Hepatocyte (in vitro differentiated cells): ENCODE results near the gene CD34. TPM values are rescaled to one million over a fixed set of nuclear protein-coding genes. Genes with fewer than 3 reads are reported as not detected.

ENCODE experiments used
- DNase-seq: peaks from one replicate; pipeline ENCODE4 v3.0.0-alpha.2; 2016; ENCODE audit warnings: low spot score
- H2AFZ ChIP-seq: fragments of 200-600 bp; sonication (generic); 2 replicates; pipeline ENCODE4 v1.6.0; 2016; ENCODE audit warnings: antibody characterized with exemption, mild to moderate bottlenecking
- H3K27ac ChIP-seq: fragments of 200-600 bp; sonication (generic); 2 replicates; pipeline ENCODE4 v1.5.1; 2016; ENCODE audit warnings: mild to moderate bottlenecking
- H3K27me3 ChIP-seq: fragments of 200-600 bp; sonication (generic); 2 replicates; pipeline ENCODE4 v1.6.1; 2016
- H3K36me3 ChIP-seq: fragments of 200-600 bp; sonication (generic); replicated peaks from 2 replicates; pipeline ENCODE4 v1.5.1; 2016; ENCODE audit warnings: low read depth; ENCODE audit not compliant: insufficient read depth
- H3K4me1 ChIP-seq: fragments of 200-600 bp; sonication (generic); 2 replicates; pipeline ENCODE4 v1.5.1; 2016; ENCODE audit warnings: mild to moderate bottlenecking, moderate library complexity; ENCODE audit not compliant: insufficient read depth
- H3K4me2 ChIP-seq: fragments of 200-600 bp; sonication (generic); 2 replicates; pipeline ENCODE4 v1.6.0; 2016
- H3K4me3 ChIP-seq: fragments of 200-600 bp; sonication (generic); 2 replicates; pipeline ENCODE4 v1.5.1; 2016; ENCODE audit warnings: mild to moderate bottlenecking
- H3K79me2 ChIP-seq: fragments of 200-600 bp; sonication (generic); 2 replicates; pipeline ENCODE4 v1.6.0; 2017; ENCODE audit warnings: mild to moderate bottlenecking
- H3K9me2 ChIP-seq: fragments of 200-600 bp; sonication (generic); replicated peaks from 2 replicates; pipeline ENCODE4 v1.6.0; 2017; ENCODE audit warnings: mild to moderate bottlenecking; ENCODE audit not compliant: insufficient read depth
- H3K9me3 ChIP-seq: fragments of 200-600 bp; sonication (generic); 2 replicates; pipeline ENCODE4 v1.5.1; 2016; ENCODE audit warnings: low read depth, mild to moderate bottlenecking
- H4K20me1 ChIP-seq: fragments of 200-600 bp; sonication (generic); 2 replicates; pipeline ENCODE4 v1.6.0; 2016; ENCODE audit warnings: mild to moderate bottlenecking; ENCODE audit not compliant: insufficient read depth, poor library complexity, severe bottlenecking
- EZH2 ChIP-seq: fragments of 200-600 bp; sonication (generic); IDR thresholded peaks from 2 replicates; pipeline ENCODE4 v1.6.1; 2016; ENCODE audit warnings: antibody characterized with exemption, mild to moderate bottlenecking, borderline replicate concordance
- EZH2phosphoT487 ChIP-seq: fragments of 200-600 bp; sonication (generic); IDR thresholded peaks from one replicate; pipeline ENCODE4 v1.6.1; 2018; ENCODE audit warnings: antibody characterized with exemption, mild to moderate bottlenecking, low read depth, moderate library complexity; ENCODE audit not compliant: unreplicated experiment, severe bottlenecking
- WGBS: methylation state at CpG from one replicate; pipeline ENCODE4 v1.1.6; 2016; ENCODE audit warnings: low lambda C conversion rate; ENCODE audit errors: missing lambda C conversion rate; 5-methylcytosine and 5-hydroxymethylcytosine counted together
- polyA plus RNA-seq: library from polyadenylated mRNA; unstranded; fragments of >200 nt; fragmentation: Nextera tagmentation; extraction: Ambion mirVana; gene quantifications from 2 replicates; pipeline ENCODE4 v1.2.1, GENCODE V29; 2016
- total RNA-seq: library from RNA; depleted of rRNA; stranded (reverse); fragments of >200 nt; gene quantifications from 2 replicates; pipeline ENCODE4 v1.2.3, GENCODE V29; 2014
- TF ChIP-seq, protein P1 (sequence below): fragments of 200-600 bp; sonication (generic); IDR thresholded peaks from 2 replicates; pipeline ENCODE4 v1.5.1; 2016; ENCODE audit warnings: antibody characterized with exemption, mild to moderate bottlenecking; ENCODE audit not compliant: poor library complexity

Gene CD34
- total and polyA plus RNA-seq, 2 experiments from 2014 or later = 0.90 to 2.4 TPM

DNA sequence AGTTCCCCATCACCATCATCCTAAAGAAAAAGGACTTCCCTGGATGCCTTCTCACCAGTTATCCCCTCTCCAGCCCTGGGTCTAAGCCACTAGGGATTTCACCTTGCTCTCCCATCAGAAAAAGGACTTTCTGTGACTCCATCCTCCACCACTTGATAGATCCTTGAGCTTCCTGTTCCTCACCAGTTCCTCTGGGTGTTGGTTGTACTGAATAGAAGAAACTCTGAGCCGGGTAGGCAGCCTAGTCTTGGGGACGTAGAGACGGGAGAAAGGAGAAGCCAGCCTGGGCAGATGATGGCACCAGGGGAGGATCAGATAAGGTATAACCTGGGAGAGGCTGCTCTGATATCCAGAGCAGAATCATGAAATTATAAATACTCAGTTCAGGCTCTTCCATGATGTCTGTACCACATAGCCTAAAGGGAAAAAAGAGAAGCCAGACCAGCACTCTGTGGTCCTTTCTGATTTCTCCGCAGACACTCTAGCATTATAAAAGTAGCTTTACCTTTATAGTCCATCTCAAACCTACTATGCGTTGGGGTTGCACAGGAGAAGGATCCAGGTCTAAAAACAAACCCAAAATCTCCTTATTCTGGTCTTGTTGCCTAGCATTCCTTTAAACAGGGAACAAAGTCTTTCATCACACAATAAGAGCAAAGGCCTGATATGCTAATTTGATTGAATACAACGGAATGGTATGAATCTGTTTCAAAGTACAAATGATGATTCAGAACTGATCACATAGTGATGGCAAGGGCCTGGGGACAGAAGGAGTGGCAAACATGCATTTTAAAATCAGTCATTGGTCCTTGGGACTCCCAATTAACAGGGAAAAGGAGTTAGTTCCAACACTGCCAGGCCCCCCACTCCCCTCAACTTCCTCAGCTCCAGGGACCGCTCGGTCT lies 1.2 kb upstream of the CD34 start:
- no peaks in the 10 kb centered on the region for H3K79me2 ChIP-seq
- H3K4me2 ChIP-seq = no peak overlapping the region
- no peak overlapping the region for H2AFZ ChIP-seq
- 77% methylated on average over 8 of the region's 8 CpGs for WGBS
- peaks cover 40% of the 10 kb centered on the region for H3K27me3 ChIP-seq
- H3K27ac ChIP-seq = no peak overlapping the region
- H4K20me1 ChIP-seq = no peaks in the 10 kb centered on the region
- H3K36me3 ChIP-seq = no peaks in the 10 kb centered on the region
- no peaks in the 10 kb centered on the region for H3K4me1 ChIP-seq
- DNase-seq = no peak
- no peaks in the 10 kb centered on the region for H3K9me2 ChIP-seq
- TF ChIP-seq EZH2phosphoT487 = no peak
- no peak for TF ChIP-seq EZH2
- TF ChIP-seq, protein P1, sequence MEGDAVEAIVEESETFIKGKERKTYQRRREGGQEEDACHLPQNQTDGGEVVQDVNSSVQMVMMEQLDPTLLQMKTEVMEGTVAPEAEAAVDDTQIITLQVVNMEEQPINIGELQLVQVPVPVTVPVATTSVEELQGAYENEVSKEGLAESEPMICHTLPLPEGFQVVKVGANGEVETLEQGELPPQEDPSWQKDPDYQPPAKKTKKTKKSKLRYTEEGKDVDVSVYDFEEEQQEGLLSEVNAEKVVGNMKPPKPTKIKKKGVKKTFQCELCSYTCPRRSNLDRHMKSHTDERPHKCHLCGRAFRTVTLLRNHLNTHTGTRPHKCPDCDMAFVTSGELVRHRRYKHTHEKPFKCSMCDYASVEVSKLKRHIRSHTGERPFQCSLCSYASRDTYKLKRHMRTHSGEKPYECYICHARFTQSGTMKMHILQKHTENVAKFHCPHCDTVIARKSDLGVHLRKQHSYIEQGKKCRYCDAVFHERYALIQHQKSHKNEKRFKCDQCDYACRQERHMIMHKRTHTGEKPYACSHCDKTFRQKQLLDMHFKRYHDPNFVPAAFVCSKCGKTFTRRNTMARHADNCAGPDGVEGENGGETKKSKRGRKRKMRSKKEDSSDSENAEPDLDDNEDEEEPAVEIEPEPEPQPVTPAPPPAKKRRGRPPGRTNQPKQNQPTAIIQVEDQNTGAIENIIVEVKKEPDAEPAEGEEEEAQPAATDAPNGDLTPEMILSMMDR = no peak
- no peaks in the 10 kb centered on the region for H3K9me3 ChIP-seq
- no peak overlapping the region for H3K4me3 ChIP-seq

DNA sequence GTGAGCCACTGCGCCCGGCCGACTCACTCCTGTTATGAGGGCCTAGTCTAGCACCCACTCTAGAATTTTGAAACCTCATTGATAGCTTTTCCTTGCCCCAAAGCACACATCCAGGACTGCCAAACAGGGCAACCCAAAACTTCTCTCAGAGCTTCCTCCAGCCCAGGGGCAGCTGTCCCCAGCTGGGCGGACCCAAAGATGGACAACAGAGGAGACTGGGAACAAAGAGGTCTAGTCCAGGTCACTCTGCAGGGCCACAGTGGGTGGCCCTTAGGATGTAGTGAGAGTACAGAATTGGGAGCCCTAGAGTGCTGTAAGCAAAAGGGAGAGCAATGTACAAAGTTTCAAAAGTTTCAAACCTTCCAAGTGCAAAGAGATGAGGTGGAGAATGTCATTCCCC lies 1.2 kb downstream of the CD34 start:
- Histone ChIP-seq H3K4me2 (no peak overlapping the region), H3K36me3 (no peaks in the 10 kb centered on the region), H3K27me3 (peaks cover 40% of the 10 kb centered on the region), H2AFZ (no peak overlapping the region), H3K9me3 (no peaks in the 10 kb centered on the region), H3K9me2 (no peaks in the 10 kb centered on the region), H3K4me3 (no peak overlapping the region), H3K4me1 (no peaks in the 10 kb centered on the region), H3K27ac (no peak overlapping the region), H4K20me1 (no peaks in the 10 kb centered on the region), H3K79me2 (no peaks in the 10 kb centered on the region)
- TF ChIP-seq, protein P1 = no peak
- TF ChIP-seq EZH2phosphoT487 (no peak), EZH2 (no peak)
- no peak for DNase-seq
- 100% methylated on average over 4 of the region's 4 CpGs for WGBS

DNA sequence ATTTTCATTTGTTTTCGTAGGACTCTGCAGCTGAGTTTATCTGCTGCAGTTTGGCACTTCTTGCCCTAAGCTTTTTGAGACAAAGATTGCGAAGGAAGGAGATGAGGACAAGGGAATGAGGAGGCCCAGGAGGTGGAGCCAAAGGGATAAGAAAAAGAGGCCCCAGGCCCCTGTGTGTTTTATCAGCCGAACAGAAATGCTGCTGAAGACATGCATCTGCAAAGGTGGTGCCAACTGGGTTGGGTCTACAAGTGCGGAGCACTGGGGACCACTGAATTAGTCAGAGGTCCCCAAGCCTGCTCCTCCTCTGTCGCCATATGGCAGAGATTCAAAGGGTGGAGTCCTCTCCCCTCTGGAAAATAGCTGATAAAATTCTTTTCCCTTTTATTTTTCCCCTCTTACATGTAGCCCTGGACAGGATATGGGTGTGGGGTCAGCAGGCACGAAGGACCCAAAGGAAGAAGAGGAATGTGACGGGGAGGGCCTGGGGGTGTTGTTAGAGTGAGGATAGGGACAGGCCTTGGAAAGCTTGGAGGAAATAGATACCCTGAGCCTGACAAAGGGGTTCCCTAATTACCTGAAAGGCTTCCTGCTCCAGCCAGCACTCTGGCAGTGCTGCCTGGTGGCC lies 2.7 kb downstream of the CD34 start:
- WGBS = 73% methylated on average over 7 of the region's 7 CpGs
- no peaks in the 10 kb centered on the region for H4K20me1 ChIP-seq
- TF ChIP-seq, protein P1 = no peak
- TF ChIP-seq EZH2 (no peak), EZH2phosphoT487 (no peak)
- no peaks in the 10 kb centered on the region for H3K9me3 ChIP-seq
- H3K4me2 ChIP-seq = no peak overlapping the region
- no peak overlapping the region for H2AFZ ChIP-seq
- H3K9me2 ChIP-seq = no peaks in the 10 kb centered on the region
- DNase-seq = no peak
- no peak overlapping the region for H3K4me3 ChIP-seq
- H3K36me3 ChIP-seq = no peaks in the 10 kb centered on the region
- H3K4me1 ChIP-seq = no peaks in the 10 kb centered on the region
- H3K27ac ChIP-seq = no peak overlapping the region
- peaks cover 37% of the 10 kb centered on the region for H3K27me3 ChIP-seq
- H3K79me2 ChIP-seq = no peaks in the 10 kb centered on the region
